ENCODE data around the gene LPCAT1.
A peak's percentile ranks its signal among the peaks of the same experiment; 100 is the strongest.
"Not testable (repeated sequence)": the region's sequence is repeated elsewhere in the genome, so short reads cannot be mapped to it uniquely, and the experiment has no call there.

Gene LPCAT1

GRCh38 chr5:1440098-1440493 is 83.7 kb downstream of the LPCAT1 start:
- no peak for DNase-seq

- no peak for DNase-seq
Observed at GRCh38 chr5:1439388-1440097, 84.2 kb downstream of the LPCAT1 start.

DNA sequence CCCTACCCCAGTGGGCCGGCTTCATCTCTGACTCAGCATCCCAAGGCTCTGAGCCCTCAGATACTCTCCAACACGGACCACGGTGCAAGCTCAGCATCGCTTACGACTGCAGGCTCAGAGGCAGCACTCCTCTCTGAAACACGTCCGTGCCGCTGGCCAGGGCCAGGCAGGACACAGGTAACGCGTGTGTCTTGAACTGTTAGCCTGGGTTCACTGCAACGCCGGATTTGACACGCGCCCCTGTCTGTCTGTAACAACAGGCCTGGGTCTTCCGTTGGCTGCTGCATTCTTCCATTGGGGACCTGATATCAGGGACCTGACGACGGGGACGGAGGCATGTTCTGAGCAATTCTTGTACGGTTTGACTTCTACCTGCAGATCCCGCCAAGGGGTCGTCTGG is 84.9 kb downstream of the LPCAT1 start:
- DNase-seq = no peak

DNA sequence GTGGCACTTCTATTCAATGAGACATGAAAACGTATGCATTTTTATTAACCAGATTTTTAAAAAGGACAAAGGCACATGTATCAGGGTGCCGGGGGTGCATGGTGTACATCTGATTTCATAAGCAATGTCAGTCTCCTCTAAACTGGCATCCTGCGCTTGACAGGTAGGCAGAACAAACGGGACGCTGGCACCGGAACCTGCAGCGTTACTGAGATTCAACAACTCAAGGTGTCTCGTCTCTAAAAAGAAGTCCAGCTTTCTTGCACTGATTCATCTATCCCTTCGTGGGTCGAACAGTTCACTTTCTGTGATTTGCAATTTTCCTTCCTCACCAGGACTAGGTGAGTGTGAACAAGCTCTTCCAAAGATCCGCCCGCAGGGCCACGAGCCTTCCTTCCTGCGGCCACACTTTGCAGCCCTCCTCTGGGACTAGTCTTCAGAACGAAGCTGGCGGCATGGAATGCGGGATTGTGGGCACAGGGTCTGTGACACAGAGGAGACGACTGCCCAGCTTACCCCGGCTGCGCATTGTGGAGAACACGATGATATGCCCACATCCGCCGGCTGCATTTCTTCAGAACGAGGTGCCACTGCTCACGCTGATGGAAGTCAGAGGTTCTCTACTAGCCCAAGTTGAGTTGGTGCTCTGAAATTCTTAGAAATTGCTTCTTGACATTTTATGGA is 85.7 kb downstream of the LPCAT1 start:
- DNase-seq = no peak

DNA sequence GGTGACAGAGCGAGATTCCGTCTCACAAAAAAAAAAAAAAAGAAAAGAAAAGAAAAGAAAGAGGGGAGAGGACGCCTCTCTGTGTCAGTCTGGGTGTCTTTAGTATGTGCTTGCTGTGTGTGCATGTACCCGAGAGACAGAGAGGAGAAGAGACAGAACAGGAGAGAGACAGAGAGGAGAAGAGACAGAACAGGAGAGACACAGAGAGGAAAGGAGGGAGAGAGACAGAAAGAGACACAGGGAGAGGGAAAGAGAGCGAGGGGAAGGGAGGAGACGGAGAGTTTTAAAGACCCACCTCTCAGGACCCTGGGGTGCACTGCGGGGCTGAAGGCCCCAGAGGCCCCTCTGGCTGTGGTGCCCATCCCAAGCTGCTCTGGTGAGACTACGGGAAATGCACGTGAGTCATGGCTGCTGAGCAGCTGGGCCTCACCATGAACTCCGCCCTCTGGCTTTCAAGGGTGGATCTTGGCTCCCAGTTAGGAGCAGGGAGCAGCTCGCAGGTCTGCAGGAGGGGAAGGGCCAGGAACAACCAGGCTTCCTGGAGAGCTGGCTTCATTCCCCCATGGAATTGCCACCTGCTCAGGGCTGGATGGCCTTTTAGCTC is 86.4 kb downstream of the LPCAT1 start:
- DNase-seq = peak; percentile 52 to 67

- no peak for DNase-seq
Observed at GRCh38 chr5:1436681-1437080, 87.1 kb downstream of the LPCAT1 start.

- DNase-seq = no peak
Observed at GRCh38 chr5:1436036-1436435, 87.7 kb downstream of the LPCAT1 start.

DNA sequence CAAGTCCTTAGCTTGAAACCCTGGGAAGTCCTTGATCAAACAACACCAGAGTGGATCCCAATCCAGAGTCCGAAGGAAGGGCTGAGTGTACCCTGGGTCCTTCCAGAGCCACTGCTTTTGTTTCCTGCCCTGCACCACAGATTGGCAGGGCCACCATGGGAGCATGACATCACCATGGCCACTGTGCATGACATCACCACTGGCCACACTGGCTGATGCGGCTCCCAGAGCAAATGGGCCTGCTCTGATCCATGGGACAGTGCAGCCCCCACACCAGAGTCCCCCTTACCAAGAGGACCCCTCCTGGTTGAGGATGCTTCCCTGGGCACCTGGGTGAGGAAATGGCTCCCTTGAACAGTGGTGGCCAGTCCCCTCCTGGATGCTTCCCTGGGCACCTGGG is 88.4 kb downstream of the LPCAT1 start:
- DNase-seq = no peak

DNA sequence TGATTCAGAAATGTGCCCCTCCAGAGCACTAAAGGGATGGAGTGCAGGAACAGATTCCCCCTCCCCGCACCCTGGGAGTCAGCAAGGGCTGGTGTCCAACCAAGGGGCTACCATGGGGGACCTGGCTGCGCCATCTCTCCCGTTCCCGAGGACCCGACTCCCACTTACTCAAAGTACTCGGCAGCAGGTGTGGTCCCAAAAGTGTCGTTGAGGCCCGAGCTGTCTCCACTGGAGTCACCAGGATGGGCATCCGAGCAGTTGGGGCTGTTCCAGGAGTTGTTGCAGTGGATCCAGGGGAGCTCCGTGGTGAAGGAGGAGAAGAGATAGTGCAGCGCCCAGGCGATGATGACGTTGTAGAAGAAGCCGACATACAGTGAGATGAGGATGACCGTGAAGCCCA is 91.5 kb downstream of the LPCAT1 start:
- no peak for DNase-seq

- no peak for DNase-seq
Observed at GRCh38 chr5:1431896-1432295, 91.9 kb downstream of the LPCAT1 start.

DNA sequence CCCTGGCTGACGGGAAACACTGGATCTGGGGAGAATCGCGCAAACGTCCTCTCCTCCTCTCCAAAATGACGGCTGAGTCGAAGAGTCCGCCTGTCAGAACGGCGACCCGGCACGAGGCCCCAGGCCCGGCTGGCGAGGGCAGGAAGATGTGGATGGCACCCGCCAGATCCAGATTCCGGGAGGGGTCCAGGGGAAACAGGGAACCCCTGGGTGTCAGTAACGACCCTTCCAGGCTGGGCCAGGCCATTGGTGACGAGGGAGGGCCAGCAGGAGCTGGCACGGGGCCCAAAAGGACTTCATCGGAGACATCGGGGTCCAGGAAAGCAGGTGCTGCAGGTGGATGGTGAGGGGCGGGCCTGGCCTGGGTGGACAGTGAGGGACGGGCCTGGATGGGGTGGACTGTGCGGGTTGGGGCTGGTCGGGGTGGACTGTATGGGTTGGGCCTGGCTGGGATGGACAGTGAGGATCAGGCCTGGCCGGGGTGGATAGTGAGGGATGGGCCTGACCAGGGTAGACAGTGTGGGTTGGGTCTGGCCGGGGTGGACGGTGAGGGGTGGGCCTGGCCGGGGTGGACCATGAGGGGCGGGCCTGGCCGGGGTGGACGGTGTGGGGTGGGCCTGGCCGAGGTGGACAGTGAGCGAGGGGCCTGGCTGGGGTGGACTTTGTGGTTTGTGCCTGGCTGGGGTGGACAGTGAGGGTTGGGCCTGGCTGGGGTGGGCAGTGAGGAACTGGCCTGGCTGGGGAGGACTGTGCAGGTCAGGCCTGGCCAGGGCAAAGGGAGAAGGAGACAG is 92.5 kb downstream of the LPCAT1 start:
- no peak for DNase-seq

DNA sequence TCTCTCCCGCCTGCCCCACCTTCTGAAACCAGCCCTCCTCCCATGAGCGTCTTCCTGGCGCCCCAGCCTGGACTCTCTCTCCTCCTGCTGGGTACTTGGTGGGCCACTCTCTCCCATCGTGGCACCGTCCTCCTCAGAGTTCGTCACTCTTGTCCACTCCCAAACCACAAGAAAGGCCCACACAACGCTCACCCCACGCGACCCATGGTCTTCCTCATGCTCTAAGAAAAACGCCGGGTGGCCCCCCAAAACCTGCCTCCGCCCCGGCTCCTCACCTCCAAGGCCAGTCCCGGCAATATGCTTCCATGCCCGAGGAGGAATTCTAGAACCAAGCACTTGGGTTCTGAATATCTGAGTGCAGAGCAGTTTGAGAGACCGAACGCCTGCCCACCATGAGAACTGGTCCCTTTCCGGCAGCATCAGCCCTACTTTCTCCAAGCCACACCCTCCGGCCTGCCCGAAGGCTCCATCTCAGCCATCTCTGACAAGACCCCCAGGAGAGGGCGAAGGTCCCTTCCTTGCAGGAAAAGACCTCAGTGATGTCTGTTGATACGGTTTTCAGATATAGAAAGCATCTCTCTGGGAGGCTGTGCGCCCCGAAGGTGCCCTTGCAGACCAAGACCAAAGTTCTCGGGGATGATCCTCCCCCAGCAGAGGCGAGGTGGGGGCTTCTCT is 93.5 kb downstream of the LPCAT1 start:
- no peak for DNase-seq

DNA sequence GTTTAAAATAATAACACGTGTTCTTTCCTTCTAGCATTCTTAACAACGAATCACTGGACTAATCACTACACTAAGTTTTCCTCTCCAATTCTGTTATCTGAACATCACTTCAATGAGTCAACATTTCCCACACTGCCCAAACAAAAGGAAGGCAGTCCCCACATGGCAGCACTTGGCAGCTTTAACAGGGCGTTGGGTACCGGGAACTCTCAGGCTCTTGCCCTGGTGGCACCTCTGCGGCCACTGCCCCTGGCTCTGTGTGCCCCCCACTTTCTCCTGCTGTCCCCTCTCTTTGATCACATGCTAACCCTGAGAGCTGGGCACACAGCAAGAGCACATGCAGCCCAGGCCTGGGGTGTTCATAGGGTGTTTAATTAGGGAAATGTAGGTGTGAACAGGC is 94.3 kb downstream of the LPCAT1 start:
- DNase-seq = no peak

DNA sequence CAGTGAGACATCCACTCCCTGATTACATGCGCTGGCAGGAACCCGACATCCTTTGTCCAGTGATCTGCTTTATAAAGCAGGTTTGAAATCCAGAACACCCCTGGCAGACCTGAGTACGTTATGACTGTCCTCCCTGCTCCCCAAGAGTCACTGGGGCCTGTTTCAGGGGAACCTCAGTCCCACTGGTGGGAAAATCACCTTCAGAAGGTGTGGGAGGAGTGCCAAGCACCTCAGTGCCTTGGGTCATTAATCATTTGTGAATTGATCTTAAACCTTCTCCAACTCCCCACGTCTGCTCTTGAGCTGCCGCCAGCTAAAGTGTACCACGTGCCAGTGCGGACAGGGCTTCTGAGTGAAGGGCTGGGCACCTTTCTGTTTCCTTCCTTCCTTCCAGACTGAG is 94.7 kb downstream of the LPCAT1 start:
- no peak for DNase-seq

DNA sequence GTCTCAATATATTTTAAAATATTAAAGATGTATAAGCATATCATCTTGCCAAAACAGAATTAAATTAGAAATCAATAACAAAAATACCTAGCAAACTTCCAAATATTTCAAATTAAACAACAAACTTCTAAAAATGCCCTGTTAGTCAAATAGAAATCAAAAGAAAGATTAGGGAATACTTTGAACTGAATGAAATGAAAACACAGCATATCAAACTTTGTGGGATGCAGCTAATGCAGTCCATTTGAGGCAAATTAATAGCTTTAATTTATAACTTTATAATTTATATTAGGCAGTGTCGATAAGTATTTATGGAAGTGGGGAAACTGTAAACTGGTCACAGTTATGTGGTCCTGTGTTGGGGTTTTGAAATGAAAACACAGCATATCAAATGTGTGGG is 95.7 kb downstream of the LPCAT1 start:
- DNase-seq = no peak

- DNase-seq = no peak
Observed at GRCh38 chr5:1424716-1425115, 99.0 kb downstream of the LPCAT1 start.

DNA sequence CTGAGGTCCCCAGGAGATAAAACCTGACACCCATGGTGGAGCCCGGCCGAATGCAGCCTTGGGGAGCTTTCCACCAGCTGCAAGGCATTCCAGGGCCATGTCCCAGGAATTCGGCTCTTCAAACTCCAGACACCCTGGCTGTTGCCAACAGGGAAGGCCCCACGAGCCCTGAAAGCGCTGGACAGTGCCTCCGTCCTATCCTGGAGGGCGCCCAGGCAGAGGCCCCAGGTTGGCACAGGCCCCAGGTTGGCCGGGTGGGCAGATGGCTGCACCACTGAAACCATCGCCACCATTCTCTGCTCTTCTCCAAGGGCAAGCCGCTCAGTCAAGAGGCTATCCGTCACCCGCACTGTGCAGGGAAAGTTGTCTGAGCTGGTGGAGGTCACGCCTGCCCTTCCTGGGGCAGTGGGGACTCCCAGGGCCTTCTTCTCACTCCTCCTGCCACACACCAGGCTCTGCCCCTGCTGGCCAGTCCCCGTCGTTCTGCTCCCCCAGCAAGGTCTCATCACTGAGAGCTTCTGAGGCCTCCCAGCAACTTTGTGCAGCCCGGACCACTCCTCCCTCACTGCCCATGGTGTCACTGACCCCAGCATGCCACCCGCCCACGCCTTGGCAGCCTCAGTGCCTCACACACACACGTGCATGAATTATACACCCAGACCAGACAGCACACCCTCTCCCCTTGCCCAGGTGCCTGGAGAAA is 99.7 kb downstream of the LPCAT1 start:
- no peak for DNase-seq

GRCh38 chr5:1422522-1422921 is 101.2 kb downstream of the LPCAT1 start:
- not testable (repeated sequence) for DNase-seq

- no peak for DNase-seq
Observed at GRCh38 chr5:1421521-1422341, 102.0 kb downstream of the LPCAT1 start.

DNA sequence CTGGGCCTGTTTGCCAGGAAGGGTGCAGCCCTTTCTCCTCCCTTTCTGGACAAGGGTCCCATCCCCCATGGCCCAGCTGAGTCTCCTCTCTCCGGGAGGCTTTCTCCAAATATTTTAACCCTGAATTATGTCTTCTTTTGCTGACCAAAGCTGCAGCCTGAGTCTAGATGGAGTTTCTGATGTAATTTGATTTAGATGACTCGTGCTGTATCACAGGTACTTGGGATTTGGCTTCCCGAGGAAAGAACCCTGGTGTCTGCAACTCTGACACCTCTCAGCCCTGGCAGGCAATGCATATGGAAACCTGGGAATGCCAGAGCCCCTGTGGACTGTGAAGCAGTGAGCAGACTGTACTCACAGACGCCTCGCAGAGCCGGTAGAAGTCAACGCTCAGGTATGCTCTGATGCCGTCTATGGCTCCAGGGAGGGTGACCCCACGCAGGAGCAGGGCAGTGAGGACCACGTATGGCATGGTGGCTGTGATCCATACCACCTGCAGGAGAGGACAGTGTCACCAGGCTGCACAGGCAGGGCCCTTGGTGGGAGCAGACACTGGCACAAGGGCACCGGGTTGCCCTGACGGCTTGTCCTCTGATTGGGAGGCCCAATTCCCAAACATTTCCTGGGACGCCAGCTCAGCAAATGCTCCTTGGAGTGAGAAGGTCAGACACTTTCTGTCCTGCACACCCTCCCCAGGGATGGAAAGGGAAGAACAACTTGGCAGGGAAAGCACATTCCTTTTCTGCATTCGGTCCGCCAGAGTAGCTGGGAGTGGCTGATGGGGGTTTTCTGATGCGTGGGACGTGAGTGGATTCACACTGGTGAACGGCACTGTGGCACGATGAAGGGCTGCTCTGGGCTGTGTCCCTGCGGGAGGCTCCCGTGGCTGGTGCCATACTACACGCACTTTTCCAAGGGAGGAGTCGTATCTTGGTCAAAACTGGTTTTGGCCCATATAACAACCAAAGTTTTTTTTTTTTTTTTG is 103.3 kb downstream of the LPCAT1 start:
- DNase-seq = no peak

Data from SHP77 (cell line).